Left hindlimb (tissue), 1 donor: ENCODE results near the gene ZNF134.

Experiments used
- DNase-seq: peaks from one replicate; pipeline ENCODE4 v3.0.0-alpha.2; 2018

The ZNF134 gene

GRCh38 chr19:57641715-57642234 is 27.7 kb downstream of the ZNF134 start:
- DNase-seq, result no peak

GRCh38 chr19:57642396-57643046 is 28.5 kb downstream of the ZNF134 start:
- no peak for DNase-seq

- no peak for DNase-seq
Observed at GRCh38 chr19:57643734-57644133, 29.7 kb downstream of the ZNF134 start.

- DNase-seq, result no peak
Observed at GRCh38 chr19:57648331-57649003, 34.4 kb downstream of the ZNF134 start.

- DNase-seq, result no peak
Observed at GRCh38 chr19:57651654-57651996, 37.6 kb downstream of the ZNF134 start.

GRCh38 chr19:57653689-57654088 is 39.6 kb downstream of the ZNF134 start:
- no peak for DNase-seq

GRCh38 chr19:57655443-57655842 is 41.4 kb downstream of the ZNF134 start:
- no peak for DNase-seq

GRCh38 chr19:57656346-57656745 is 42.3 kb downstream of the ZNF134 start:
- DNase-seq, result no peak

- DNase-seq, result peak; percentile 72
Observed at GRCh38 chr19:57664269-57665127, 50.5 kb downstream of the ZNF134 start.

- DNase-seq, result no peak
Observed at GRCh38 chr19:57665261-57665806, 51.3 kb downstream of the ZNF134 start.

- no peak for DNase-seq
Observed at GRCh38 chr19:57667228-57667627, 53.2 kb downstream of the ZNF134 start.

GRCh38 chr19:57668635-57669034 is 54.6 kb downstream of the ZNF134 start, which contains the start of gene ZSCAN4:
Gene ZSCAN4 (plus strand): TSS chr19:57668935. CDS start chr19:57676146, 7,211 bp downstream.
- DNase-seq, result no peak

GRCh38 chr19:57671124-57671895 is 57.3 kb downstream of the ZNF134 start:
- no peak for DNase-seq

GRCh38 chr19:57672466-57672865 is 58.4 kb downstream of the ZNF134 start:
- no peak for DNase-seq
